ENCODE measurements around the gene NTSR1. TPM values are rescaled to one million over a fixed set of nuclear protein-coding genes. Genes with fewer than 3 reads are reported as not detected.

NTSR1 gene
- total RNA-seq, result 0.58 TPM

GRCh38 chr20:62708591-62709536 is at the start of gene NTSR1:
Gene NTSR1, plus strand, starts transcription at chr20:62708836. Its CDS starts 372 bp downstream, at chr20:62709208.

GRCh38 chr20:62804627-62805154 is 96.1 kb downstream of the NTSR1 start, which contains the start of gene OGFR:
Gene OGFR, plus strand, starts transcription at chr20:62804835. Its CDS starts 25 bp downstream, at chr20:62804860.

Other genes starting within 250 kb of the NTSR1 start
- 11.7 TPM for gene GATA5, start 232.8 kb upstream of the NTSR1 start, total RNA-seq
- 7.5 TPM for gene SLCO4A1, start 66.3 kb upstream of the NTSR1 start, total RNA-seq
- gene MRGBP, start 87.6 kb downstream of the NTSR1 start, total RNA-seq, result 13.4 TPM
- gene OGFR, start 96.0 kb downstream of the NTSR1 start, total RNA-seq, result 31.1 TPM
- 28.3 TPM for gene COL9A3, start 108.2 kb downstream of the NTSR1 start, total RNA-seq
- gene TCFL5, start 153.0 kb downstream of the NTSR1 start, total RNA-seq, result 8.3 TPM
- 55.5 TPM for gene DIDO1, start 217.7 kb downstream of the NTSR1 start, total RNA-seq
- gene GID8, start 229.3 kb downstream of the NTSR1 start, total RNA-seq, result 43.1 TPM
- 1.3 TPM for gene SLC17A9, start 243.9 kb downstream of the NTSR1 start, total RNA-seq

All from metanephros (tissue), 1 donor.